SW 1271 (cell line): ENCODE results near the gene TLR9.
A peak's percentile ranks its signal among the peaks of the same experiment; 100 is the strongest.

Experiments used
- DNase-seq, 2 experiments: peaks; one replicate each; lab custom pipeline; 2025; lab: John Stamatoyannopoulos, UW

TLR9 gene

DNA sequence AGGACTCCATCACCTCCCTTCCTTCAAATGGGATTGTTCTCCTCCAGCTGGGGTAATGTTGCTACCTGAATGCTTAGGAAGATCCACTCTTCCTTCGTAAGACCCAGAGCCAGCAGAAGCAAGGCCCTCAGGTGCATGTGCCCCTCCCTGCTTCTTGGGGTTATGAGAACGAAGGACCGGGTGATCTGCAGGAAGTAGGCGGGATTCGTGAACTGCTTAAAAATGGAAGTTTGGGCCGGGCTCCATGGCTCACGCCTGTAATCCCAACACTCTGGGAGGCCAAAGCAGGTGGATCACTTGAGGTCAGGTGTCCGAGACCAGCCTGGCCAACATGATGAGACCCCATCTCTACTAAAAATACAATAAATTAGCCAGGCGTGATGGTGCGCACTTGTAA, 8.0 kb downstream of the TLR9 start:
- no peak for DNase-seq

DNA sequence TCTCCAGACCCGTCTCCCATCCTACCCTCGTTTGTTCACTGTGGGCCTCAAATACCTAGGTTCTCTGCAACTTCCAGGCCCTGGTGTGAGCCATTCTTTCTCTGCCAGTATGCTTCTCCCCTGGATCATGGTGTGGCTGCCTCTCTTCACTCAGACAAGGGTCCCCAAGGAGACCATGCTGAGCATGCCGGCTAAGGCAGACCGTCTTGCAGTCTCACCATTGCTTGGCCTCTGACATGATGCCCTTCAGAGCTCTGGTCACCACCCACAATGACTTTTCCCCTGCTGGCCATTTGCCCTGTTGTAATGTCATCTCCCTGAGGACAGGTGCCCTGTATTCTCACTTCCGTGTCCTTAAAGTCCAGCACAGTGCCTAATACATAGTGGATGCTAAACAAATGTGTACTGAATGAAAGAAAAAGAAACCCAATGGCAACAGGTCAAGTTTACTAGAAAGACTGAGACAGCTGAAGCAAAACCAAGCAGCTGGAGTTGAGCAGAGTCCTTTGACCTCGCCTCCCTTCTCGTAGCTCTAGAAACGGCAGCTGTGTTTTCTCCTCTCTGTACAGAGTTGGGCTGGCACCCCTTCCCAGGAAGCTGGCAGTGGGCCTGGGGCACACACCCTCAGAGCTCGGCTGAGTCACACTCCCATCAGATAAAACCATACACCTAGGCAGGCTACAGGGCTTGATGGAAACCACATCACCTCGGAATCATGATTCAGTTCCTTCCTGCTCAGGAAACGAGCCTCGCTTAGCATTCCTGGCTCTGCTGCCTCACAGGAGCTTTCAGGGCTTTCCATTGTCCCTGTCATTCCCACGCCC, 8.6 kb downstream of the TLR9 start:
- peak; percentile 56 to 83 for DNase-seq

DNA sequence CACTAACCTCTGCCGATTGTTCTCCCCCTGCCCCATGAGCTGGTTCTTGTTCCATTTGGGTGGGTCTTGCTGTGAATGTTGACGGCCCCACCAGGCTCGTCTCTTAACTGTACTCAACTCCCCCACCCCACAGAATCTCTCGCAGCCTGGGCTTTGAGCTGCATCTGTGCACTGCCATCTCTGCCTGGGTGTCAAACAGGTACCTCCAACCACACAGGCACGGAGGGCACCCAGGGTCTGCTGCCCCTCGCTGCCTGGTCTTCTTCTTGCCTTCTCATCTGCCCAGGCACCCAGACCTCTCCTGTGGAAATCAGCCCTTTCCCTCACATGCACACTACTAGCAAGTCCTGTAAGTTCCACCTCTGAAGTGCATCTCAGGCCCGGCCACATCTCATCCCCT, 10.1 kb downstream of the TLR9 start:
- no peak for DNase-seq

DNA sequence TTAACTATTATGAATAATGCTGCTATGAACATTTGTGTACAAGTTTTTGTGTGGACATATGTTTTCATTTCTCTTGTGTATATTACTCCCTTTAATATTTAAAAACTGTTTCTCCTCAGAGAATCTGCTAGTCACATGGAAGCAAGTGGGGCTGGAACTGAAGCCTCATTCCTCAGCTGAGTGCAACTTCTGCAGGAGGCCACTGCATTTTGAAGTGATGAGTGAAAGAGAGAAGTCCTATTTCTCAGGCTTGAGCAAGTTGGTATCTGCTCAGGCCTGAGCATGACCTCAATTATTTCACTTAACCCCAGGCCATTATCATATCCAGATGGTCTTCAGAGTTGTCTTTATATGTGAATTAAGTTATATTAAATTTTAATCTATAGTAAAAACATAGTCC, 11.5 kb downstream of the TLR9 start:
- no peak for DNase-seq

DNA sequence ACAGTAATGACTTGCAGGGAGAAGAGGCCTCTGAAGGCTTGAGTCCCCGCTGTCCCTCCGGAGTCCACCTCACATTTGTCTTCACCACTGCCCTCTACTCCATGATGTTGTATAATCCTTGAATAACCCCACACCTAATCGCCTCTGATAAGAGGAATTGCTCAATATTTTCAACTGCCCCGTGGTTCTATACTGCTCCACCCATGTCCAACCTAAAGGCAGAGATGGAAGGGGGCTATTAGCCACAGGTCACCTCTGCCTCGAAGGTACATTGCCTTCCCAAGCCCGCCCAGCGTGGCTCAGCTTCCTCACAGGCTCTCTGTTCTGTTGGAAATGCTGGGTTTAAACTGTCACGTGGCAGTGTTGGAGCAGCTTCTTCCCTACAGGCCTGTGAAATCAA, 12.4 kb downstream of the TLR9 start:
- DNase-seq = no peak

DNA sequence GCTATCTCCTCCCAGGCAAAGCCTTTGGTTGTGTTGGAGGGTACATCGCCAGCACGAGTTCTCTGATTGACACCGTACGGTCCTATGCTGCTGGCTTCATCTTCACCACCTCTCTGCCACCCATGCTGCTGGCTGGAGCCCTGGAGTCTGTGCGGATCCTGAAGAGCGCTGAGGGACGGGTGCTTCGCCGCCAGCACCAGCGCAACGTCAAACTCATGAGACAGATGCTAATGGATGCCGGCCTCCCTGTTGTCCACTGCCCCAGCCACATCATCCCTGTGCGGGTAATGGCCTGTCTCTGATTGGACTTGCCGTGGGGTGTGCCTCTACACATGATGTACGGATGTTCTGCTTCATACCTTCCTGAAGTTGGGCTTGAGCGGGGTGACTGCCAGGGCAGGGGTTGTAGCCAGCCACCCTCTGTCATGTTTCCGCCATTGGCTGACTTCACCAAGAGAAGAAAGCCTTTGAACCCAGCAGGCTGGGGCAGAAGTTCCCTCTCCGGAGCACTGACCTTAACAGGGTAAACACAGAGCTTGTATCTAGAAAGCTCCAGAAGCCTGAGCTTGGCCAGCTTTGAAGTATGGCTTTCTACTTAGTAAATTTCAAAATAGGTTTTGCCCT, 14.1 kb downstream of the TLR9 start:
- DNase-seq = no peak

DNA sequence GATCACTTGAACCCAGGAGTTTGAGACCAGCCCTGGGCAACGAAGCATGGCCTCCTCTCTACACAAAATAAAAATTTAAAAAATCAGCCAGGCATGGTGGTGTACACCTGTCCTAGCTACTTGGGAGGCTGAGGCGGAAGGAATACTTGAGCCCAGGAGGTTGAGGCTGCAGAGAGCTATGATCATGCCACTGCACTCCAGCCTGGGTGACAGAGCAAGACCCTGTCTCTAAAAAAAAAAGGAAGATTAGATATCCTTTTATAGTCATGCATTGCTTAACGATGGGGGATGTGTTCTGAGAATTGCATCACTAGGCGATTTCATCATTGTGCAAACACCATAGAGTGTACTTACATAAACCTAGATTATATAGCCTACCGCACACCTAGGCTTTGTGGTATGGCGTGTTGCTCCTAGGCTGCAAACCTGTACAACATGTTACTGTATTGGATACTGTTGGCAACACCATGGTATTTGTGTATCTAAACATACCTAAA, 14.8 kb downstream of the TLR9 start:
- DNase-seq = no peak

DNA sequence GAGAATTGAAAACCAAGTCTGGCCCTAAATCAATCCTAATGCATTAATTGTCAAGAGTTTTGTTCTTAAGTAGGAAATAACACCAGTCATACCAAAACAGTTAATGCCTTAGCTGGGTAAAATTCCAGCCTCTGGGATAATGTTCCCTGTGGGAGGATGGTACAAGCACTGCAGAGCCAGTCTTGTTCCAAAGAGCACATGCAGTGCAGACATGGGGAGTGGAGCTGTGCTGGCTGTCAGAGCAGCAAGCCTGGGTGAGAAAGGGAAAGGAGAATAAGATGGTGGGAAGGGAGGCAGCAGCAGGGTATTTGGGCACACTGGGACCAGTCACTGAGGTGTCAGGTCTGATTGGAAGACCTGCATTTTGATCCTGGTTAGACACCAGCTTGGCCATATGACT, 15.4 kb downstream of the TLR9 start:
- no peak for DNase-seq

DNA sequence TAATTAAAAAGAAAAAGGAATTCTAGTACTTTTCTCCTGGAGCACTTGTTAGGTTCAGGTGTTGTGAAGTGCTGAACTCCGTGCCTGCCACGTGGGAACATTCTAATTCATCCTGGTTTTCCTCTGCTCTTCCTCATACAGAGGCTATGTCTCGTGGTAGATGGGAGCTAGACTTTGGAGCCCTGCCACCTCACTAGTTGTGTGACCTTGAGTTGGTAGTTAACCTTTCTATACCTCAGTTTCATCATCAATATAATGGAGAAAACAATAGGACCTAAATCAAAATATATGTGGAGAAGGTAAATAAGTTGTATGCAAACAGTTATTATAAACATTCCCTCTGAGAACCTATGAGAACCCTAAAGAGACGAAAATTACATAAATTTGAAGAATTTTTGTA, 16.9 kb downstream of the TLR9 start:
- no peak for DNase-seq

DNA sequence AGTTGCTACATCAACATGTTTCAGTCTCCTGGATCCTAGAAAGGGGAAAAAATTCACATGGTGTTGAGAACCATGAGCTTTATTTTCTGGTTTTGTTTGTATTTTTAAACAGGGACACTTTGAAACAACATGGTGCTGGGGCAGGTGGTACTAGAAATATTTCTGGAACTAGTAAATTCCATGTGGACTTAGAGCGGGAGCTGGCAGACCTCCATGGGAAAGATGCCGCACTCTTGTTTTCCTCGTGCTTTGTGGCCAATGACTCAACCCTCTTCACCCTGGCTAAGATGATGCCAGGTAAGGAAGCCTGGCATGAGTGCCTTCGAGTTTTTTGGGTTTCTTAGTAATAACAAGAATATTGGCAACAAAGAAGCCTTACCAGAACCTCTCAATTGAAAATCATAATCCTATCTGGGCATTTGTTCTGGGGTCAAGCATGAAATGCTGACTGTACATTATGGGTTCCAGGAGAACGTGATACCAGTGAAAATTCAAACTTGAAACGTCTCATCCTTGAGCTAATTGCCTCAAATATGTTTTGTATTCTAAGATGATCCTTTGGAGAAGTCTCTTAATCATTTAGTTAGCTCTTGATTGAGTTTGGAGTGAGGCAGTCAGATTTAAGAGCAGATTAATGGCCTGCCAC, 19.6 kb downstream of the TLR9 start:
- no peak for DNase-seq

DNA sequence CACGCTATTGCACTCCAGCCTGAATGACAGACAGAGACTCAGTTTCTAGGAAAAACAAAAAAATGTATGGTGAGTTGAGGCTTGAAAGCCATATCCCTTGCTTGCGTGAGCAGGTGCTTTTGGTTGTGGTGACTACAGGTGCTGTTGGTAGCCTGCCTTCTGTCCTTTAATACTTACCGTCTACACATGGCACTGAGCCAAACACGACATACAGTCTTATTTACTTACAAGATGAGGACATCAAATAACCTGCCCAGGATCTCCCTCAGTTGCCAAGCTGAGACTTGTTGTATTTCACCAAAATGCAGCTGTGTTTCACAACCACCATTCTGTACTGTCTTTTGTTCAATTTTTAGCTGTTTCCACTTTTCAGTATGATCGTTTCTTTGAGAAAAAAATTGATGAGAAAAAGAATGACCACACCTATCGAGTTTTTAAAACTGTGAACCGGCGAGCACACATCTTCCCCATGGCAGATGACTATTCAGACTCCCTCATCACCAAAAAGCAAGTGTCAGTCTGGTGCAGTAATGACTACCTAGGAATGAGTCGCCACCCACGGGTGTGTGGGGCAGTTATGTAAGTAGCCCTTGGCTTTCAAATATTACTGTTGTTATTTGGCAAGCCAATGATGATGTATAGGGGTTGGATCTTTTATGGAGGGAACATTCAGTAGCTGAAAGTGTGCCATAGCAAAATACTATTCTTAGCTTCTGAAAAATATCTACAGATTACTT, 20.9 kb downstream of the TLR9 start:
- DNase-seq = no peak

DNA sequence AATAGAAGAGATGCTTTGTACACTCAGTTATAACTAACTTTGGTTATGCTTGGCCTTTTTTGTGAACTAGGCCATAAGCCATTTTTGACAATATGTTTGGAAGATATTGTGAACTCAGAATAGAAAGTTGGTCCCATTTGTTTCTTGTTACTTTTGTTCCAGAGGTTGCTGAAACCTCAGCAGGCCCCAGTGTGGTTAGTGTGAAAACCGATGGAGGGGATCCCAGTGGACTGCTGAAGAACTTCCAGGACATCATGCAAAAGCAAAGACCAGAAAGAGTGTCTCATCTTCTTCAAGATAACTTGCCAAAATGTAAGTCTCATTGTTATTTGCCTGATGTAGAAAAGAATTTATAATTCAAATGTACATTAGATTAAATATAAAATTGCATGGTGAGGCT, 21.7 kb downstream of the TLR9 start:
- no peak for DNase-seq

DNA sequence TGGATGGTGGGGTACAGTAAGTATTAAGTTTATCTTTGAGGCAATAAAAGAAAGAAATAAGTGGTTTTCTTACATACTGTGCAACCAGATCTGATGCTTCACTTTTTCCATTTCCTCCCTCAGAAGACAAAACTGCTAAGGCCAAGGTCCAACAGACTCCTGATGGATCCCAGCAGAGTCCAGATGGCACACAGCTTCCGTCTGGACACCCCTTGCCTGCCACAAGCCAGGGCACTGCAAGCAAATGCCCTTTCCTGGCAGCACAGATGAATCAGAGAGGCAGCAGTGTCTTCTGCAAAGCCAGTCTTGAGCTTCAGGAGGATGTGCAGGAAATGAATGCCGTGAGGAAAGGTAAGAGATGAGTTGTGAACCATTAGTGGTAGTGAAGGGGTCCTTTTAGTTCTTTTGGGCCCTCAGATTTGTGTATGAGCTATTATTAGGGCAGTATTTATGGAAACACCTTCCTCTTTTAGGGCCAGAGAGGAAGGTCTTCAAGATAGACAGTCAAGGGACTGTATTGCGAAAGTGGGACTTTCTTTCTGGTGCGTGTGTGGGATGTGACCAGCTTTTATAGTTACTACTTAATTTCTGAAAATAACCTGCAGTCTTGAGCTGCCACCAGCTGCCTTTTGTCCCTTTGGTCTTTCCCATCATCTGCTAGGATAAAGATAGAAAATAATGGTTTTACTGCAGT, 22.9 kb downstream of the TLR9 start:
- DNase-seq = no peak

DNA sequence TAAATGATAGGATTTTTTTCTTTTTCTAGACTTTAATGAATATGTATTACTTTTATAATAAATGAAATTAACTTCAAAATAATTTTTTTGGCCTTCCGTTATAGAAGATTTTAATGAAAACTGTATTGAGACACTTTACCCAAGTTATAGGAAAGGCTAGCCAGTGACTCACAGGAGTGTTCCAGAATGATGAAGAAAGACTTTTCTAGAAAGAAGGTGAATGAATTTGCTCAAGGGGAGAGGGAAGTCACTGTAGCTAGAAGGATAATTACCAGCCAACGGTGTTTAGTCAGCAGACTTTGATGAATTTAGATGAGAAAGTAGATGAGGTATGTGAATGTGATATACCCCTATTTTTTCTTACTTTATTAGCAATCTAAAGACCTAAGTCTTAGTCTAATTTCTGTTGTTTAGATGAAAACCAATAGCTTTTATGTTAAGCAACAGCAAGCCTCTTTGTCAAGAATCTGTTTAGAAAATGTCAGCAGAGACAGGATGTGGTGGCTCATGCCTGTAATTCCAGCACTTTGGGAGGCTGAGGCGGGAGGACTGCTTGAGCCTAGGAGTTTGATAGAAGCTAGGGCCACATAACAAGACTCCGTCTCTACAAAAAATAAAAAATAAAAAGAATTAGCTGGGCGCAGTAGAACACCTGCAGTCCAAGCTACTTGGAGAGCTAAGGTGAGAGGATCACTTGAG, 24.3 kb downstream of the TLR9 start:
- no peak for DNase-seq

DNA sequence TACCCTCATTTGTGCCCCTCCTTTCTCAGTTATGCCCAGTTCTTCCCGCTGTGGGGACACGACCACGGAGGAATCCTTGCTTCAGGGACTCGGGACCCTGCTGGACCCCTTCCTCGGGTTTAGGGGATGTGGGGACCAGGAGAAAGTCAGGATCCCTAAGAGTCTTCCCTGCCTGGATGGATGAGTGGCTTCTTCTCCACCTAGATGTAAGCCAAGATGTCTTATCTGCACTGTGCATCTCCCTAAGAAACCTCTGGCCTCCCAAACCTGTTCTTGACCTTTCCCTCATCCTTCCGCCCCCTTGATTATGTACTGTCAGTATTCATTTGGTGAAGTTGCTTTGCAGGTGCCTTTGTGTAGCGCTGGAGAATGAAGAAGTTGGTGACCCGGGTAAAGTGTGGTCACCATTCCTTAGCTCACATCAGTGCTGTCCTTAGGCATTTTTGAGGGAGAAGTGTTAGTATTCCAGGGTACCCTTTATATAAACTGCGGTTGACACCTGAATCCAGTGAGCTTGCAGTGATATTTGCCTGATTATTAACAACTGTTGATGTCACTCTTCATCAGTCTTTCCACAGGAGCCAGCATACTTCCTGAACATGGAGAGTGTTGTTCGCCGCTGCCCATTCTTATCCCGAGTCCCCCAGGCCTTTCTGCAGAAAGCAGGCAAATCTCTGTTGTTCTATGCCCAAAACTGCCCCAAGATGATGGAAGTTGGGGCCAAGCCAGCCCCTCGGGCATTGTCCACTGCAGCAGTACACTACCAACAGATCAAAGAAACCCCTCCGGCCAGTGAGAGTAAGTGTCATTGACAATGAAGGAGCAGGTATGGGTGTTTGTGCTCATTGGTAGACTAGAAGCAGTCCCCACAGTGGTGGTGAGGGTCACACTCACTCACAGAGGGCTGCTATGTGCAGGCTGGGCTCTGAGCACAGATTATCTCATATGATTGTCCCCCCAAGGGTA, 26.5 kb downstream of the TLR9 start:
- DNase-seq = no peak

DNA sequence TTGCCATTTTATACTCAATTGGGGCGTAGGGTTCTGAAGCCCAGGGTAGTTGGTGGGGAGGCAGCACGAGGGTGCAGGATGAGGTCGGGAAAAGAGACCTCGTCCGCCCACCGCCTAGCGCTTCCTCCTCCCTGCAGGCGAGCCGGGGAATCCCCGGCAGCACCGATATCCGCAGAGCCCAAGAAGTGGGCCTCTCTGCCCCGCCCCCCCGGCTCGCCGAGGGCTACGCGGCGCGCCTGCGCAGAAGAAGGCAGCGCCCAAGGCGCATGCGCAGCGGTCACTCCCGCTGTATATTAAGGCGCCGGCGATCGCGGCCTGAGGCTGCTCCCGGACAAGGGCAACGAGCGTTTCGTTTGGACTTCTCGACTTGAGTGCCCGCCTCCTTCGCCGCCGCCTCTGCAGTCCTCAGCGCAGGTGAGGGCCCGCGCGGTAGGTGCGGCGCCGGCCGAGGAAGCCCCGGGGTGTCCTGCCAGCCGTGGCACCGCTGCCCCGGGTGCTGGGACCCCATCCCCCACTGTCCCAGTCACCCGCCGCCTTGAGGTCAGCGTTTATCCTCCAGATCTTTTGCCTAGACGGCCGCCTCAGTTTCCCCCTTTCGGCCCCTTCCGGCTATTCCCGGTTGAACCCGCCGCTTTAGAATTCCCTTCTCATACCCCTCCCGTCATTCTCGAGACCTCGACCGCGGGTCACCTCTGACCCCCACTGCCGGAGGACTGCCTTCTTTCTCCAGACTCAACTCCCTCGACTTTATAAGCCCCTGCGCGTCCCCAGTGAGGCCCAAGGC, 27.4 kb downstream of the TLR9 start, which contains the start of gene ALAS1:
ALAS1 (plus strand) TSS at position 319 of the 784 bp plus-strand sequence. CDS start 1,082 bp downstream, outside the sequence.
- peak; percentile 16 to 77 for DNase-seq

DNA sequence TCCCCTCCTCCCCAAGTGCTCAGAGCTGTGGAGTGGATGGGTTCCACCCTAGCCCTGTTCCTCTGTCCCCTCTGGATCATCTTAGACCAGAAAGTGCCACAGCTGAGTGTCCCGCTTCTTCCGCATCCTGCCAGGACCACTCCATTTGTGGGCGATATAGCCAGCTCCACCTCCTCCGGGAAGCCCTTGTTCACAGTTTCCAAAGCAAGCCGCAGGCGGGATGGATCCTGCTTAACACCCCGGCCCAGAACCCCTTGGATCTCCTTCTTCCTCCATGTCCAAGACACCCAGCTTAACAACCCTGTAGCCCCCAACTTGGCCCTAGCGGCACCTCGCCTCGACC, 28.0 kb downstream of the TLR9 start:
- no peak for DNase-seq

DNA sequence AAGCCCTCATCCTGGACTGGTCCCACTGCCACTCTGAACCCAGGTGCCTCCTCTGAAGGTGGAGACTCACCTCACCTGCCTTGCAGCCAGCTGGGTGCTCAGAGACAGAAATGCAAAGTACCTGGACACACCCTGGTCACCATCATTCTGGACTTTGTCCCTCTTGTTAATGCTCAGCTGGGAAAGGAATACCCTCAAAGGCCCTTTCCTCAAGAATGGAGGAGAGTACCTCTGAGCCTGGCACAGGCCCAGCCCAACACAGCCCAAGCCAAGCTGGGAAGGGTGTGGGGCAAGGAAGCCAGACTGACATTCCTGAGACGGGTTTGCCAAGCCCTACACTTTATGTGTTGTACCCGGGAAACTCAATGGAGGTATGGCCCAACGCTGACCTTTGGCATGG, 28.5 kb downstream of the TLR9 start:
- DNase-seq = no peak

DNA sequence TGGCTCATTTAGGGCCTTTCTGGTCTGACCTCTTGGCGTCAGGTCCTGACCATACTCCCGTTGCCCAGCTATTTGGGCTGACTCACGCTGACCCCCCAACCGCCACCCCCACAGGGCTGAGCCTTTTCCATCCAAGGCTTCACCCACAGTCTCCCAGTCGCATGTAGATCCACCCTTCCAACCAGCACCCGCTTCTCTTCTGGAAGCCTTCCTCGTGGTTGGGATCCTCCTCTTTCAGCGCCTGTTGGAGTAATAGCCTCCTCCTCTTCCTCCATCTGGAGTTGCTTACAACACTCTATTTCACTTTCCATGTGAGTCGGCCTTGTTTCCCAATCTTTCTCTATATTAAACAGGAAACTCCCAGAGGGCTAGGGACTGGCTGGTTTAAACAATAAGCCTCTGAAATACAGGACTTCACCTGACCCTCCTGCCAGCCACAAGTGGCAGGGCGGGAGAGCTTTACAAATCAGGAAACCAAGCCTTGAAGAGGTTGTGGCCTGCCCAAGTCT, 29.6 kb downstream of the TLR9 start:
- DNase-seq = no peak
